HG03159 (cell line): ENCODE data around the gene CHN1.

Source experiments
- ATAC-seq: cut with Tn5 transposase; IDR thresholded peaks from one replicate; pipeline ENCODE4 v1.9.1; 2021; ENCODE audit warnings: mild to moderate bottlenecking, moderate library complexity; ENCODE audit not compliant: unreplicated experiment

Gene CHN1

GRCh38 chr2:175004980-175005732 is at the start of gene CHN1:
TSS of gene CHN1 (minus strand) at chr2:175005381. CDS start at chr2:175004912, 469 bp downstream.
- ATAC-seq, result peak; percentile 69

GRCh38 chr2:175054340-175054739 is 49.2 kb upstream of the CHN1 start:
- ATAC-seq, result no peak

GRCh38 chr2:175049661-175050060 is 44.5 kb upstream of the CHN1 start:
- no peak for ATAC-seq

GRCh38 chr2:175048275-175048674 is 43.1 kb upstream of the CHN1 start:
- ATAC-seq, result peak; percentile 82

- ATAC-seq, result no peak
These were observed 34.3 kb upstream of the CHN1 start for GRCh38 chr2:175039490-175039889.

GRCh38 chr2:175039031-175039430 is 33.9 kb upstream of the CHN1 start:
- ATAC-seq, result no peak

- ATAC-seq, result no peak
These were observed 32.8 kb upstream of the CHN1 start for GRCh38 chr2:175037941-175038340.

DNA sequence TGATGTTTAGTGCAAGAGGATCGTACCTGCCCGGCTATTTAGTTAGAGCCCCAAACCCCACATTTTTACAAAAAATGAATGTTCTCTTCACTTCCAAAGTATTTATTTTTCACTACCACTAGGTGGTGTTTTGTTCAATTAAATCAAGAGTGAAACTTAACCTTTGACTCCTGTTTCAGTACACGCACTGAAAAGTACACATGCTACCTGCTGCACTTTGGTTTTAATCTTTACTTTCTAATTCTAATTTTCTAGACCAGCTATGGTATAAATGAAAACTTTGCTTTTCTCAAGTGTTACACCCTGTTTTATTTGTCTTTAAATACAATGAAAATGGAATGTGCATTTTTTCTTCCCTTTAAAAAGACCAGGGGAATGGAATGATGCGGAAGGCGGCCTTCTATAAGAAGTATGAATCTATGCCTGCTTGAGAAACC is 31.4 kb upstream of the CHN1 start:
- peak; percentile 77 for ATAC-seq

DNA sequence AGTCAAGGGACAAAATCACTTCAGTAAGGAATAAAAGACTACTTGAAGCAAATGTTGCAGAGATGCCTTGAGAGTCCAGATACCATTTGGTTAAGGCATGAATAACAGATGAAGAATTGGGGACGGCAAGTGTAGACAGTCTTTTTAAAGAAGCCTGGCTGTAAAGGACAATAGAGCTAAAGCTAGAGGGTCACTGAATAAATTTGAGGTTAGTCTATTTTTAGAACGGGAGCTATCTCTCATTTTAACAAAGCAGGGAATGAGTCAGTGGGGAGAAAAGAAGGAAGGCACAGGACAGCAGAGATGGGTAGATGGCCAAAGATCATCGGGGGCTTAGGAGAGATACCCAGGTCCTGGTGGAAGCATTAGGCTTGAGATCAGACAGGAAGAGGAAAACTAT is 30.6 kb upstream of the CHN1 start:
- no peak for ATAC-seq

- no peak for ATAC-seq
These were observed 29.5 kb upstream of the CHN1 start for GRCh38 chr2:175034716-175035115.

- peak; percentile 52 for ATAC-seq
These were observed 25.4 kb upstream of the CHN1 start for GRCh38 chr2:175030380-175031271.

GRCh38 chr2:175027755-175028154 is 22.6 kb upstream of the CHN1 start:
- no peak for ATAC-seq

- no peak for ATAC-seq
These were observed 21.2 kb upstream of the CHN1 start for GRCh38 chr2:175026385-175026784.

GRCh38 chr2:175025946-175026345 is 20.8 kb upstream of the CHN1 start:
- ATAC-seq, result no peak

- ATAC-seq, result no peak
These were observed 20.1 kb upstream of the CHN1 start for GRCh38 chr2:175025233-175025632.

DNA sequence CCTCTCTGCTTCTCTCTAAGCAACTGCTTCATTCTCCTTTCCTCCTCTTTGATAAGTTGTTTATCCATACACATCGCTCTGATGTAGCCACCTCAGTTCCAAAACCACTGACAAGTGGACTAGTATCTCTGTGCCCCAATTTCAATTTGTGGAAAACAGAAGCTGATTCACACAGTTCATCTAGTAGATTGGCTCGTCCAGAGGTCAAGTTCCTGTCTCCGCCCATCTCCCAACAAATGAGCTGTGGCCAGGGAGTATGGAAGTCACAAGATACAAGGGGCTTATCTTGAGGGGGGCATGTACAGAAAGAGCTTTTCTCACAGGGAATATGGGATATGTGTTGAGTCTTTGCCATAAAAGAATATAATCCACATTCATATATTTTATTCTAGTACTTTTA is 17.7 kb upstream of the CHN1 start:
- ATAC-seq, result no peak

DNA sequence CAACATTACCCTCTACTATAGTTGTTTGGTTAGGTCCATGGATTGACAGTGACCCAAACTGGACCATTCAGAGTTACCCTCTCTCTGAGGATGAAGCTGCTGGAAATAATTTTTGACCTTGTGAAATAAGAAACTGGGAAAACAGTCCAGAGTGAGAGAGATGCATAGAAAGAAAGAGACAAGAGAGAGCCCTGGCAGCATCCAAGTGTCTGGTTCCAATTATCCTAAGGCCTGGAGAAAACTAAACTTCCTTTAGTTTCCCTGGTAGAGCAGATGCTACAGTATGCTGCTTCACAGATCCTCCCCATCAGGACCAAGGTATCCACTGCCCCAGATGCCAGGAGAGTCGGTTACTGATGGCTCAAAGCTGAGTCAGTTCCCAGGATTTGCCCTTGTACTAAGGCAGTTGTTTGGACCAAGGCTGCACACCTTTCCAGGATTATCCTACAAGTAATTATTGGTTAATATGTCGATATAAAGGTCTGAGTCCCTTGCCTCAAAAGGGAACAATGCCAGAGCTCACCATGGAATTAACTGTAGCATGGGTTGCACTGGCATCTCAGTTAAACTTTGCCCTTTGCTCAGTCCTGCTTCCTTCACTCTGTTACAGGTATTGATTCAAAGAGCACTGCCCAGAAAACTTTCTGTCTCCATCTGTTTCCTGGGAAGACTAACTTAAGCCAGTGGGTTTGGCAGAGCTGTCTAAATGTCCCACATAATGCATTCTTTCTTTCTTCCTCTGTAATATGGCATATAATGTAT is 14.6 kb upstream of the CHN1 start:
- no peak for ATAC-seq

DNA sequence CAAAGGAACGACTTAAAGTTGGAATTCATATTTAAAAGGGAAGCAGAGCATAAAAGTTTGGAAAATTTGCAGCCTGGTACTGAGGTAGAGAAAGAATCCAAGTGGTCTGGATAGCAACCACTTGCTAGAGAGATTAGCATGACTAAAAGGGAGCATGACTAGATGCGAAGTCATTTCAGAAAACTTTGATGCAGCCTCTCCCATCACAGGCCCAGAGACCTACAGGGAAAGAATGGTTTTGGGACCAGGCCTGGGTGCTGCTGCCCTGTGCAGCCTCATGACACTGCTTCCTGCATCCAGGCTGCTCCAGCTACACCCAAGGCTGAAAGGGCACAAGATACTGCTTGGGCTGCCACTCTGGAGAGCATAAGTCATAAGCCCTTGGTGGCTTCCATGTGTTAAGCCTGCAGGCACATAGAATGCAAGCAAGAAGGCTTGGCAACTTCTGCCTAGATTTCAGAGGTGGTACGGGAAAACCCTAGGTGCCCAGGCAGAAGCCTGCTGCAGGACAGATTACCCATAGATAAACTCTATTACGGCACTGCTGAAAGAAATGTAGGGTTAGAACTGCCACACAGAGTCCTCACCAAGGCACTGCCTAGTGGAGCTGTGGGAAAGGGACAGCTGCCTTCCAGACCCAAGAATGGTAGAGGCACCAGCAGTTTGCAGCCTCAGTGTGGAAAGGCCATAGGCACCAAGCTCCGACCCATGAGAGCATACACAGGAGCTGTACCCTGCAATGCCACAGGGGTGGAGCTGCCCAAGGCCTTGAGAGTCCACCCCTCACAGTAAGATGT is 12.6 kb upstream of the CHN1 start:
- no peak for ATAC-seq

DNA sequence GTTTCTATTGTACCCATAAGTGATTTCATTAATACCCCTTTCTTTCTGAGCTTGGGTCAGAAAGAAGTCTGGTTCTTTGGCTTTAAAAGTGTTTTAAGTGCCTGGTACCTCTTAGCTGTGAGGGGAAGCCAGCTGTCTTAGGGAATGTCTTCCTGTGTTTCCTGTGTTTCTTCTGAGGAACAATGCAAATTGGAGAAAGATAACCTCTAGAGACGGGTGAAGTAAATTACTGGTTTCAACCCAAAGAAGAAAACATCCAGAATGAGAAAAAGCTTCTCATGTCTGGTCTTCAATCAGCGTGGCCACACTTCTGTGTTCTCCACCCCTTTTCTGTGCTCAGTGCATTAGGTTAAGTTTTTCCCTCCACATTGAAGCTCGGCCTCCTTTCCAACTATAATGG is 10.2 kb upstream of the CHN1 start:
- no peak for ATAC-seq

DNA sequence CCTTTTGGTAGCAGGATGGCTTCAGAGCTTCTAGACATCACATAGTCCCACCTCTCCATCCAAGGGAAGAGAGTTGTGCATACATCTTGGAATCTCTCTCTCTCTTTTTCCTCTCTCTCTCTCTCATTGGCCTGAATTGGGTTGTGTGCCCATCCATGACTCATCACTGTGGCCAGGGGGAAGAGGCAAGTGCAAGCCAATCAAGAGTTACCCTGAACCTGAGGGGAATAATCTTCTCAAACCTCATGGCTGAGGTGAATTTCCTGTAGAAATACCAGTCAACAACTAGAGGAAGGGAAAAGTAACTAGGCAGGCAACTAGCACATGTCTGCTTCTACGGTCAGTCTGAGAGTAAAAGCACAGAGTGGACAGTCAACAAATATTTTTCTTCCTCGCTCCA is 7.3 kb upstream of the CHN1 start:
- ATAC-seq, result no peak
